ENCODE data around the gene RNF114.

RNF114 gene

DNA sequence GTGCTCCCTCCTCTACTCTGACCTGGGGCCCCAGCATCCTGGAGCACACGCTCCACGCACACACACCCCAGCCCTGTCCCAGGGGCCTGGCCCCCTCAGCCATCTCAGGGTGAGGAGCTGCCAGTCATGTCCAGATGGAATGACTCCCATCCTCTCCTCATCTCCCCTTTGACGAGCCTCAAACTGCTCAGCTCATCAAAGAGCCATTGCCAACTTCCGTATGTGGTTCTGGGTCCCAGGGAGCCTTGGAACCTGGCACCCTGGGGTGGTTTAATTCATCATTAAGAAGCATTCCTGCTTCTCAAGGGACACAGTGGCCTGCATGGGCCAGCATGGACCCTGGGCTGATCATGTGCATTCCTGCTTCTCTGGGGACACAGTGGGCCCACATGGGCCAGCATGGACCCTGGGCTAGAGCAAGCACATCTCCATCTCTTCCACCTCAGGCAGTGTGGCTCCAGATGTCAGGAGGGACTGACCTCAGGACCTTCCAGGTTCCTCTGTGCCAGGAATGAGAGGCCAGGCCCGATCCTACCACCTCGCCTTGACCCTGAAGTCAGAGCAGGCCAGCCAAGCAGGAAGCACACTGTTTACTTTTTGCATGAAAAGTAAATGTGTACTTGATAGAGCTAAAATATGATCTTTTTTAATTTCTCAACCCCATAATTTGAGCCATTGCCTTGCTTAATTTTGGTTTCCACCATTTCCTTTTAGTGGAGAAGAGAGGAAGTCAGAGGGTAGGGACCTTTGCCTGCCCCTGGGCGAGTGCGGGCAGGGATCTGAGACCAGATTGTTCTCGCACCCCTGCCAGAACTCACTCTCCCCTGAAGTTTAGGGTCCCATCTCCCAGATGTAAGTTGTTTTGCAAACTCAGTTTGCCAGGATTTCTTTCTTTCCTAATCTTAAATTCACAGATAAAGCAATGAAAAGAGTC lies 46.9 kb upstream of the RNF114 start:
- no peaks in the 10 kb centered on the region for H3K9me3 ChIP-seq
- no peak for DNase-seq
- TF ChIP-seq, protein P1, sequence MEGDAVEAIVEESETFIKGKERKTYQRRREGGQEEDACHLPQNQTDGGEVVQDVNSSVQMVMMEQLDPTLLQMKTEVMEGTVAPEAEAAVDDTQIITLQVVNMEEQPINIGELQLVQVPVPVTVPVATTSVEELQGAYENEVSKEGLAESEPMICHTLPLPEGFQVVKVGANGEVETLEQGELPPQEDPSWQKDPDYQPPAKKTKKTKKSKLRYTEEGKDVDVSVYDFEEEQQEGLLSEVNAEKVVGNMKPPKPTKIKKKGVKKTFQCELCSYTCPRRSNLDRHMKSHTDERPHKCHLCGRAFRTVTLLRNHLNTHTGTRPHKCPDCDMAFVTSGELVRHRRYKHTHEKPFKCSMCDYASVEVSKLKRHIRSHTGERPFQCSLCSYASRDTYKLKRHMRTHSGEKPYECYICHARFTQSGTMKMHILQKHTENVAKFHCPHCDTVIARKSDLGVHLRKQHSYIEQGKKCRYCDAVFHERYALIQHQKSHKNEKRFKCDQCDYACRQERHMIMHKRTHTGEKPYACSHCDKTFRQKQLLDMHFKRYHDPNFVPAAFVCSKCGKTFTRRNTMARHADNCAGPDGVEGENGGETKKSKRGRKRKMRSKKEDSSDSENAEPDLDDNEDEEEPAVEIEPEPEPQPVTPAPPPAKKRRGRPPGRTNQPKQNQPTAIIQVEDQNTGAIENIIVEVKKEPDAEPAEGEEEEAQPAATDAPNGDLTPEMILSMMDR (IDR thresholded peaks at IDR 0.05; ENCODE audit: low read depth, low read length), result no peak
- H3K36me3 ChIP-seq, result no peaks in the 10 kb centered on the region
- H3K4me3 ChIP-seq (ENCODE audit: low read depth, low read length), result no peak overlapping the region
- no peaks in the 10 kb centered on the region for H3K4me1 ChIP-seq
- no peaks in the 10 kb centered on the region for H3K27me3 ChIP-seq

DNA sequence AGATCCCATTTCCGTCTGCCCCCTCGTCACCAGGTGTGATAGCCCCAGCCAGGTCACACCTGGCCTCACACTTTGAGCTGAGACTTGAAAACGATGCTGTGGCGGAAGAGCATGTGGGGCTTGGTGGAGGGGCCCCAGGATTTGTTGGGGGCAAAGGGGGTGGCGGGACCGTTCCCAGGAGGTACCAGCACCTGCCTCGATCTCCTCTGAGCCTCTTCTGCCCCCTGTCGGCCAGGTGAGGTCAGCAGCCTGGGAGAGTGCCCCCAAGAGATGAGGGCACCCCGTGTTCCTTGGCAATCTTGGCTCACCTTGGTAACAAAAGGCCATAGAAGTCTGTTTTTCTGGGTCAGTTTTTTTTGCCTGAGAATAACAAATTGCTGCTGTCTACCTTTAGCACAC lies 46.3 kb upstream of the RNF114 start:
- Histone ChIP-seq H3K4me3 (ENCODE audit: low read depth, low read length) (no peak overlapping the region), H3K36me3 (no peaks in the 10 kb centered on the region), H3K9me3 (no peaks in the 10 kb centered on the region), H3K27me3 (no peaks in the 10 kb centered on the region), H3K4me1 (no peaks in the 10 kb centered on the region)
- TF ChIP-seq, protein P1 (IDR thresholded peaks at IDR 0.05; ENCODE audit: low read depth, low read length), result peak; percentile 23; the same call in 1 of the 2 replicates
- DNase-seq, result no peak

DNA sequence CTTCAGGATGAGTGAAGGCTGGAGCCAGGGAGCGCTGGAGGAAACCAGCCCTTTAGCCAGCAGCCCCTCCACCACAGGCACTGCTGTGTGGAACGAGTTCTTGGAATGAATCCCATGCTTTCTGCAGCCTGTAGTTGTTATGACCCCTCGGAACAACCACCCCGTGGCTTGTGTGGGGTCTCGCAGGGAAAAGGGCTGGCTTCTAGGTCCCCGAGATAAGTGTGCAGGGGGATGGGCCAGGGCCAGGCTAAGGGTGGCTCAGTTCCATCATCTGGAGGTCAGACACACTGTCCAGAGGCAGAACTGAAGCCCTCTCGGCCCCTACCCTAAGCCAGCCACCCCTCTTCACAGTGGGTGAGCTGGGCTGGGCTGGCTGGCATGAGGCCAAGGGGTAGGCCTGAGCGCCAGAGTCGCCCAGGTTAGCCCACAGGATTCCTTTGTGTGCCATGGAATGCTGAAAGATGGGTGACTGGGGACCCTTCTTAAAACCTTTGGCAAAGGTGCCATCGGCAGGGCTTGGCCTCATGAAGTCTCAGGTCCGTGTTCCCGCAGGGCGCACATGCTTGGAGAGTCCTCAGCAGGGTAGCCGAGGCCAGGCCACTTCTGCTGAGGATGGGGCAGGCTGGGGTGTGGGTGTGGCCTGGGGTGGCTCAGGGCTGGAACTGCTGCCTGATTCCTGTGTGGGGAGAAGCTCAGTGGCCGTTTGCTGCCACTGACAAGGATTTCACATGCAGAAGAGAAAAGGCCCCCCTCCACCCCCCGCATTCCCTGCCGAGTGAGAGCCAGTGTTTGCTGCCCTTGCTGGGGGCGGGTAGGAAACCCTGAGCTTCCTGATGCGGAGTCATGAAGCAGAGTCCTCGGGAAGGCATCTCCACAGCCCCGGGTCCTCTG lies 45.5 kb upstream of the RNF114 start:
- Histone ChIP-seq H3K36me3 (no peaks in the 10 kb centered on the region), H3K9me3 (no peaks in the 10 kb centered on the region), H3K4me1 (no peaks in the 10 kb centered on the region), H3K27me3 (no peaks in the 10 kb centered on the region), H3K4me3 (ENCODE audit: low read depth, low read length) (no peak overlapping the region)
- TF ChIP-seq, protein P1 (IDR thresholded peaks at IDR 0.05; ENCODE audit: low read depth, low read length), result no peak
- no peak for DNase-seq

DNA sequence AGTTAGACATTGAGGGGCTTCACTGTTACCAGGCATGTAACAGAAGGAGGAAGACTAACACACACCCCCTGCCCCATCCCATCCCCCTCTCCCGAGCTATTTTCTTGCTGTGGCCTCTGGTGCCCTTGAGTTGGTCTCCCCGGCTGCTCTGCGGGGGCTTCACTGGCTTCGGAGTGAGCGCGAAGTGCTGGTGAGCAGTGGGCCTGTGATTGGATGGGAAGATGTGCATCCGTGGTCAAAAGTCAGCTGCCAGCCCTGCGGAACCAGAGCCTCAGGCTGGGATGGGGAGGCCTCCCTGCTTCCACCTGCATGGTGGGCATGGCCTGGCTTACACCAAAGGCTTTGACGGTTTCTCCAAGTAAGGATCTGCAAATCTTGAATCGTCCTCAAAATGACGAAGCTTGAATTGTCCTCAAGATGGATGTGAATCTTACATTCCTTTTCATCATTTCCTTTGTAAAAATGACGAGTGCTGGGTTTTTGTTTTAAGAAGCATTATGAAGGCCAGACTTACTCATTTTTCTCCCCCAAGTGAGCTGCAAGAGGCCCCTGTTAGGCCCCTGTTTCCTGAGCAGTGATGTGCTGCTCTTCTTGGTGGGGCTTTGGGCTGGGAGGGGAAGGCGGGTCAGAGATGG lies 44.6 kb upstream of the RNF114 start:
- no peaks in the 10 kb centered on the region for H3K27me3 ChIP-seq
- H3K4me1 ChIP-seq, result no peaks in the 10 kb centered on the region
- TF ChIP-seq, protein P1 (IDR thresholded peaks at IDR 0.05; ENCODE audit: low read depth, low read length), result no peak
- H3K36me3 ChIP-seq, result no peaks in the 10 kb centered on the region
- no peaks in the 10 kb centered on the region for H3K9me3 ChIP-seq
- no peak for DNase-seq
- no peak overlapping the region for H3K4me3 ChIP-seq (ENCODE audit: low read depth, low read length)

- TF ChIP-seq, protein P1 (IDR thresholded peaks at IDR 0.05; ENCODE audit: low read depth, low read length), result no peak
Measured at GRCh38 chr20:49892260-49892659, 43.9 kb upstream of the RNF114 start.

More at GRCh38 chr20:49892260-49892659, 43.9 kb upstream of the RNF114 start:
- DNase-seq, result no peak
- H3K36me3 ChIP-seq, result no peaks in the 10 kb centered on the region
- H3K9me3 ChIP-seq, result no peaks in the 10 kb centered on the region
- H3K4me3 ChIP-seq (ENCODE audit: low read depth, low read length), result no peak overlapping the region
- H3K27me3 ChIP-seq, result no peaks in the 10 kb centered on the region
- no peaks in the 10 kb centered on the region for H3K4me1 ChIP-seq
